GM19372 (cell line): ENCODE results near the gene EVI5.
"Not testable (repeated sequence)": the region's sequence is repeated elsewhere in the genome, so short reads cannot be mapped to it uniquely, and the experiment has no call there.

Experiments
- ATAC-seq: cut with Tn5 transposase; IDR thresholded peaks from one replicate; pipeline ENCODE4 v1.9.1; 2021; ENCODE audit warnings: mild to moderate bottlenecking, low read depth, moderate library complexity; ENCODE audit not compliant: unreplicated experiment

The EVI5 gene

GRCh38 chr1:92795166-92795565 is 10.3 kb upstream of the EVI5 start:
- ATAC-seq, result no peak

DNA sequence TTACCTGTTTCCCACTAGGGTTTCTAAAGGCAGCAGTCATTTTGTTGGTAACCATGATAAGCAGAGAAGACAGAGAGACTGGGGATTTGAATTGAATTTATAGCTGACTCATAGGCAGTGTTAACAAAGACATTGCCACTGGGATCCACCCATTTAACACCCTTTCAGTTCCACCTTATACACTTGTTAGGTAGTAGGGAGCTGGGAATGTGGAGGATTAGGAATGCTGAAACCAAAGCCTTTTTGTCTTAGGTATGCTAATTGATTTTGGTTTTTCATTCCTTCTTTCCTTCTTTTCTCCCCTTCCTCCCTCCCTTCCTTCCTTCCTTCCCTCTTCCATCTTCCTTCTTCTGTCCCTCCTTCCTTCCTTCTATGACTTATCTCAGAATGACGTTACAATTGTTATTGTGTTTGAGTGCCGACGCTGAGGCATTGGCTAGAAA is 7.5 kb upstream of the EVI5 start:
- ATAC-seq, result no peak

DNA sequence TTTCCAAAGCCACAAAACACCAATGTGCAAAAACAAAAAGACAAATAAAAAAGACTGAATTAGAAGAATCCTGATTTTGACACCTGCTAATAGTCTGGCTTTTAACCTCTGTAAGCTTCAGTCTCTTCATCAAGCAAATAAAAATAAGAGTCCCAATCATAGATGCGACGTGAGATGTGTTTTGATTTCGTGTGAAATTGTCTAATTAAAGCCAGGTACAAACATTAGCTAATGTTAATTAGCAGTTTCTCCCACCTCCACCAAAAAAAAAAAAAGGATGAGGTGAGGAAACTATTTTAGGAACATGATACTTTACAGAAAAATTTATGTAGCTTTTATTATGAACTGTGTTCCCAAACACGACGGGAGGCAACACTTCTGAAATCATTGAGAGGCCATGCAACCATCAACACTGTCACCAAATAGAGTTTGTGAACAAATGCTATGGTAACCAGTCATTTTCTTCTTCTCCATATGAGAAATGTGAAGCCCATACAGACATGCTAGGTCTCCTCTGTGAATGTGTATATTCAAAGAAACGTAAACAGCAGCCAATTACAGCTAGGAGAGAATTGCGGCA is 6.7 kb upstream of the EVI5 start:
- ATAC-seq, result no peak

- no peak for ATAC-seq
Measured at GRCh38 chr1:92790867-92791266, 6.0 kb upstream of the EVI5 start.

DNA sequence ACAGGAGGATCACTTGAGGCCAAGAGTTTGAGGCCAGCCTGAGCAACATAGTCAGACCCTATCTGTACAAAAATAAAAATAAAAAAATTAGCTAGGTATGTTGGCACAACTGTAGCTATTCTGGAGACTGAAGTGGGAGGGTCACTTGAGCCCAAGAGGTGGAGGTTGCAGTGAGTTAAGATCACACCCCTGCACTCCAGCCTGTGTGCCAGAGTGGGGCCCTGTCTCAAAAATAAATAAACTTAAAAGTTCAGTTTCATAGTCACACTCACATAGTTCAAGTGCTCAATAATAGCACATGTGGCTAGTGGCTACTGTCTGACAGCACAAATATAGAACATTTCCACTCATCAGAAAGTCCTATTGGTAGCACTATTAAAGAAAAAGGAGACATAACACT is 5.2 kb upstream of the EVI5 start:
- ATAC-seq, result no peak

GRCh38 chr1:92786111-92786901 is 1.4 kb upstream of the EVI5 start:
- no peak for ATAC-seq

DNA sequence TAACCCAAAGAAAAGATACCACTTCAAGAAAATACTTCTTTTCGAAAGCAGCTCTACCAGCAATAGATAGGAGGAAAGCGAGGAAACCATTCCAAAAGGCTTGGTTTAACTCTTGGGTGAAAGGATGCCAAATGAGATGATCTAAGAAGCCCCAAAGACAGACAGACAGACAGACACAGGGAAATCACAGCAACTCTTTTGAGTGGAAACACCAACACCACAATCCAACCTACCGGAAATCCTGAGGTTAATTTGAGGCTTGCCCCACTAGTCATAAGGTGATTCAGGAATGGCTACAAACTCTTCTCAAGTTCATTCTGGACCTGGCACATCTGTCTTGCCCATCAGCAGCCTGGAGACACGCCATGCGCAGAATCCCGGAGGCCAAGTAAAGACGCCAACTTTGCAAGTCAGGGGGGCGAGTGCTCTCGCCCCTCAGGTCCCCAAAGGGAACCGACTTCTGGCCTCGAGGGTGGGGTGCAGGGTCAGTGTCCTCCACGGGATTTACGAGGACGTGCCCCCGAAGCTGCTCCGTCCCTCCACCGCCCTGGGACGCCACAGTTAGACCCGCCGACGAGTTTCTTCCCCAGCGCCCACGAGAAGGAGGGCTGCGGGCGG is 778 bp downstream of the EVI5 start:
- no peak for ATAC-seq

GRCh38 chr1:92783550-92783949 is 1.4 kb downstream of the EVI5 start:
- not testable (repeated sequence) for ATAC-seq

DNA sequence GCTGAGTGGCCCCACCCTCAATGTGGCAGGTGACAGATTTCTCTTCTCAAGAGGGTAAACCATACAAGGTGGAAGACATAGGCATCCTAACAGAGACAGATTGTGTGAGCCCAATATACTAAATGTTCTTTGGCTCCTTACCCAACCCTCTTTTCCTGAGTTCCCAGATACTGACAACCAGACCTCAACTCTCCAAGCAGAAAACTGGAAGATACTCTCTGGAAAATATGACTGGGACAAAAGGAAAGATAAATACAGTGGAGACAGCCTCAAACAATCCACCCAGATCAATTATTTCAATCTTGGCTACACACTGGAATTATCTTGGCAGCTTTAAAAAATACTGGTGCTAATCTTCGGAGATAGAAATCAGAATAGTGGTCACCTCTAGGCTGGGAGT is 6.5 kb downstream of the EVI5 start:
- no peak for ATAC-seq

DNA sequence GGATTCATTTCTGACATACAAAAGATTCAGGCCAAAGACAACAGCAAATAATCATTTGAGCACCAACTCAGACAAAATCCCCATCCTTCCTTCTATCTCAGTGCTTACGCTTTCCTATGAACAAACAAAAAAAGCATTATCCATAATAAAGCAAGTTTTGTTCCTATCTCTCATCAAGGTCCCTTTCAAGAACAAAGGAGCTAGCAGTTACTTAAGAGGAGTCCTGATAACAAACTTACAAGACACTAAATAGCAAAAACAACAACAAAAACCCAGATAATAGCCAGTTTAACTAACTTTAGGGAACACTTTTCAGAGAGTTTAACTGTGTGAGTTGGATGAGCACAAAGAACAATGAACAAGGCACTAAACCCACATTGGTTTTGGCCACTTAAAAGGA is 10.5 kb downstream of the EVI5 start:
- no peak for ATAC-seq

DNA sequence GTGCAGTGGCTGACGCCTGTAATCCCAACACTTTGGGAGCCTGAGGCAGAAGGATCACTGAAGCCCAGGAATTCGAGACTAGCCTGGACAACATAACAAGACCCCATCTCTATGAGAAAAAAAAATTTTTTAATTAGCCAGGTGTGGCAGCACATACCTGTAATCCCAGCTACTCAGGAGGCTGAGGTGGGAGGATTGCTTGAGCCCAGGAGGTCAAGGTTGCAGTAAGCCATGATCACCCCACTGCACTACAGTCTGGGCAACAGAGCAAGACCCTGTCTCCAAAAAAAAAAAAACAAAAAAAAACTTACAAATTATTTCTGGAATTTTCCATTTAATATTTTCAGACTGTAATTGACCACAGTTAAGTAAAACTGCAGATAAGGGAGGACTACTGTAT is 11.2 kb downstream of the EVI5 start:
- ATAC-seq, result not testable (repeated sequence)

DNA sequence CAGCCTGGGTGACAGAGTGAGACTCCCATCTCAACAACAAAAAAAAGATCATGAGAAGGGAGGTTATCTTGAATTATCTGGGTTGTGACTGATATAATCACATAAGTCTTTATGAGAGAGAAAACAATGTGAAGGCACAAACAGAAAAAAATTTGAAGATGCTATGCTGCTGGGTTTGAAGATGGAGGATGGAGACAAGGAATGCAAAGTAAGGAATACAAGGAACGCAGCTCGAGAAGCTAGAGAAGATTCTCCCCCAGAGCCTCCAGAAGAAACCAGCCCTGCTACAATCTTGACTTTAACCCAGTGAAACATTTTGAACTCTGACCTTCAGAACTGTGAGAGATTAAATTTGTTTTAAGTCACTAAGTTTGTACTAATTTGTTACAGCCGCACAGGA is 15.1 kb downstream of the EVI5 start:
- no peak for ATAC-seq

GRCh38 chr1:92768915-92769314 is 16.0 kb downstream of the EVI5 start:
- no peak for ATAC-seq

DNA sequence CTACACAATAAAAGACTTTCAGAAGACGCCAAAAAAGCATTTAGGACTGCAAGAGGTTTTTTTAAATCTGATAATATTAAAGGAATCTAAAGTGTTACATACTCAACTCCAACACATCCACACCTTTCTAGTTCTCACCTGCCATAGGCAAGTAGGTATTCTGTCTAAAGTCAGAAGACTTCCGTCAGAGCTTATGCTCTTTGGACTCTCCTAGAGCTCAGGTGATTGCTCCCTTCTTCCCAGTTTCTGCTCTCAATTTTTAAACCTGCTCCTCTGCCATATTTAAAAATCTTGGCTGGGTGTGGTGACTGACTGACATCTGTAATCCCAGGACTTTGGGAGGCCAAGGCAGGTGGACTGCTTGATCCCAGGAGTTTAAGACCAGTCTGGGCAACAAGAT is 16.6 kb downstream of the EVI5 start:
- ATAC-seq, result no peak

- ATAC-seq, result no peak
Measured at GRCh38 chr1:92764116-92764515, 20.8 kb downstream of the EVI5 start.

DNA sequence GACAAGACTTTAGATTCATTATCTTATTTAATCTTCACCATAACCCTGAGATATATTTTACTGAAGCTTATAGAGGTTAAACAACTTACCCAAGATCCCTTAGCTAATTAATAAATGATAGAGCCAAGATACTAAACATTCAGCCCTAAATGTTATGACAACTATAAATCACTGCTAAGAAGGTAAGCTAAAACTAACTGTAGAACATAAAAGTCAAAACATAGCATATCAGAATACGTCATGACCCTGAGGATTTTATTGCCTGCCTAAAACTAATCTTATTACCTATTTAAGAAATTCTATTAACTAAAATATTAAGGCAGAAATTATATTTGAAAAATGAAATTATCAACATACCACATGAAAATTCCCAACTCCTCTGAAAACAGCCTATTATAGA is 22.6 kb downstream of the EVI5 start:
- no peak for ATAC-seq

- no peak for ATAC-seq
Measured at GRCh38 chr1:92759361-92759760, 25.5 kb downstream of the EVI5 start.

DNA sequence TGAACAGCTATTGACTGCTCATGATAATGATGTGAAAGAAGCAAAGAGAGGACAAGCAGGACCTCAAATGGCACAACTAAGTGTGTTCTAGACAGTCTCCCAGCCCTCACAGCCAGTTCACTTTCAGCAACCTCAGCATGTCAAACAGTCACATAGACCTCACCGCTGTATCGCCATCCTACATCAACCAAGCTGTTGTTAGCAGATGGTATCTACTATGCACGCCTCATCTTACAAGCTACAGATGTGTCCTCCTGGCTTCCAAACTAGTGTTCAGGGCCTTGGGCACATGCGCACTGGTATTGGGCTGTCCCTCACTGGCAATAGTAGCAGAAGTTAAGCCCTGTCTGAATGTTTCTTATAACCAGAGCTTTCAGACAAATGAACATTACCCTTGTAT is 28.4 kb downstream of the EVI5 start:
- ATAC-seq, result no peak

DNA sequence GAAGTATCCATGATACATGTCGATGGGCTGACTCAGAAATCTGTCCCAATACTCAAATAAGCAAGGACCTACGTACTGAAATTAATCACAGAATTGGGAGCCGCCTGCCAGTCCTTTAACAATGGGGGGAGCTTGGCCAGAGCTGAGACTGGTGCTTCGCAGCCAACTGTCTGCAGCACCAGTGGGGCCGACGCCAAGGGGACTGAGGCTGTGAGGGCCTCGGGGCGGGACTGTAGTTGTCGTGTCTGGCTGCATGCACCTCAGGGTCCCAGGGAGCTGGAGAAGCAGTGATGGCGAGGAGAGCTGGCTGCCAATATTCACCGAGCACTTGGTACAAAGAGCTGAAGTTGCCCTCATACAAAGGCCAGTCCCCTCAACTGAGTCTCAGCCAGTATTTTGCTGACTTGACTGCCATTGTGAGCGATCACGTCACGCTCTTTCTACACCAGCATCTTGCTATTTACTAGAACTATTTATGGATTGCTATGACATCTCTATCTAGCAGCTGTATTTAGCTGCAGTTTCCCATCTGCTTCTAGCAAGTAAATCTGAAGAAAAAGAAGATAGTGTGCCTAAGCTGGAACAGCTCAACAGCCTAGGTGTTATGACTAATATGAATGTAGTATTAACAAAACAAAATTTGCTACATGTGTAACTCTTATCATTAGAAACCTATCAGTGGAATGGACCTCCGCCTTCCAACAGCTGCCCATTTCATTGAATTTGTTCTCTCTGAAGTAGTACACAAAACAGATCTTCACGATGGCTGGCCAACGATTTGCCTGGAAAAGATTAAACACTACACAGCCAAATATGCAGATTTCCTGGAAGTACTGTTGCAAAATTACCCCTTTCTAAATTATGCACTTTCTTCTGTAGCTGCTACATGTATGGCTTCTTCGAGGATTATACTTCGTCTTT is 29.1 kb downstream of the EVI5 start:
- ATAC-seq, result no peak

DNA sequence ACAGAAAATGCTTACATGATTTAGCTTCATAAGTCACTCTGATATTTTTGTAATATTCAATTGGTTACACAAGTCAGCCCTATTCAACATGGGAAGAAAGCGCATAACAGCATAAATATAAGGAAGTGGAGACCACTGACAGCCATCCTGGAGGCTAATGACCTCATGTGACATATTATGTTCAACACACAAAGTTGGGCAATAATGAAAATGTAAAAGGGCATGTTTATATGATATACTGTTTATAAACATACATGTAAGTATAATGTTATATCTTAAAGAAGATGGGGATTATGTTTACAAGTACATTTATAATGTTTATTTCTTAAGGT is 30.2 kb downstream of the EVI5 start:
- ATAC-seq, result no peak
